Mammary epithelial cell (primary cell): Measurements from ENCODE around the gene LINGO4.

Source experiments
- CTCF ChIP-seq, 2 donors: IDR thresholded peaks in 1 of 2; conservative IDR thresholded peaks in 1 of 2; 2 replicates each; pipeline ENCODE4 v1.5.1; 2011 to 2012; ENCODE audit warnings: inconsistent platforms in 2 of 2, low read length in 2 of 2, mild to moderate bottlenecking in 2 of 2, control low read depth in 1 of 2, low read depth in 1 of 2; ENCODE audit not compliant: insufficient read depth in 1 of 2; ENCODE audit errors: extremely low read depth in 1 of 2
- EZH2 ChIP-seq: IDR thresholded peaks from 2 replicates; pipeline ENCODE4 v1.6.1; 2012; ENCODE audit warnings: low read length, inconsistent platforms, borderline replicate concordance

DNA sequence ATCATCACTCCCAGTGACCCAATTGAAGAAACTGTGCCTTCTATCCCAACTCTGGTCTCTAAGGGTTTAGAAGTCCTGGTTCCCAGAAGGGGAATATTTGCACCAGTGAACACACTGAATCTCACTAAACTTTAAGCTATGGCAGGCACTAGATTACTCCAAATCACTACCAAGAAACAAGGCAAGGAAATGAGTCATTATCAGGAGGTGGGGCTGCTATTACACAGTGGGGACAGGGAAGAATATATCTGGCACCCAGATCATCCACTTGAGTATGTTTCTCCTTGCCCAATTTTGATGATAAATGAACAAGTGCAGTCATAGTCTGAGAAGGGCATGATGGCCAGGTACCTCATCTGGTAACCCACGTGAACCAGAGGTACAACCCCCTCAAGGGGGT, 48.9 kb downstream of the LINGO4 start:
- TF ChIP-seq CTCF (conservative IDR thresholded peaks at IDR 0.05 in 1 of 2, IDR thresholded peaks at IDR 0.05 in 1 of 2; ENCODE audit: extremely low read depth in 1 of 2, insufficient read depth in 1 of 2, low read depth in 1 of 2, low read length in 2 of 2) (no peak), EZH2 (no peak)
